PC-3 (cell line): ENCODE measurements around the gene AFF1. TPM values are rescaled to one million over a fixed set of nuclear protein-coding genes. Genes with fewer than 3 reads are reported as not detected.
"Not testable (repeated sequence)": the region's sequence is repeated elsewhere in the genome, so short reads cannot be mapped to it uniquely, and the experiment has no call there.

Experiments
- ATAC-seq: fragments of 200-7000 bp; cut with Tn5 transposase; 2 replicates; pipeline ENCODE4 v1.9.1; 2020; ENCODE audit warnings: mild to moderate bottlenecking, moderate library complexity
- BruUV-seq: library from RNA; stranded (reverse); fragments of 400-500 nt; replicated peaks from 2 replicates; lab custom pipeline; 2021; lab: Mats Ljungman, UMichigan
- CTCF ChIA-PET: fragments of 300-600 bp; sonication (Branson Sonifier 250); formaldehyde crosslinking; loops from one replicate; lab custom pipeline; 2022; ENCODE audit warnings: antibody characterized with exemption; lab: Charles Lee
- POLR2A ChIA-PET: fragments of 300-600 bp; sonication (Branson Sonifier 250); formaldehyde crosslinking; loops from one replicate; lab custom pipeline; 2022; ENCODE audit warnings: antibody characterized with exemption; ENCODE audit not compliant: unreplicated experiment; lab: Charles Lee
- DNase-seq: peaks from one replicate; pipeline ENCODE4 v3.0.0-alpha.2; 2015
- H2AFZ ChIP-seq: fragments of 300-600 bp; sonication (generic); 2 replicates; pipeline ENCODE4 v1.6.0; 2016; ENCODE audit warnings: antibody characterized with exemption, low read length
- H3F3A ChIP-seq: fragments of 300-600 bp; sonication (generic); one replicate; pipeline ENCODE4 v1.6.0; 2017; ENCODE audit warnings: antibody characterized with exemption, low read length, control low read depth, mild to moderate bottlenecking; ENCODE audit not compliant: unreplicated experiment
- H3K27ac ChIP-seq: fragments of 300-600 bp; sonication (generic); 2 replicates; pipeline ENCODE4 v1.5.1; 2016; ENCODE audit warnings: mild to moderate bottlenecking, low read length
- H3K27me3 ChIP-seq: fragments of 300-600 bp; sonication (generic); 2 replicates; pipeline ENCODE4 v1.6.1; 2016; ENCODE audit warnings: low read length, mixed read lengths
- H3K36me3 ChIP-seq: fragments of 300-600 bp; sonication (generic); 2 replicates; pipeline ENCODE4 v1.6.1; 2016; ENCODE audit warnings: low read depth, mixed run types, low read length, mixed read lengths
- H3K4me1 ChIP-seq: fragments of 300-600 bp; sonication (generic); 2 replicates; pipeline ENCODE4 v1.5.1; 2016; ENCODE audit warnings: low read length; ENCODE audit not compliant: insufficient read depth
- H3K4me2 ChIP-seq: fragments of 300-600 bp; sonication (generic); 2 replicates; pipeline ENCODE4 v1.6.0; 2016; ENCODE audit warnings: low read length
- H3K4me3 ChIP-seq: fragments of 300-600 bp; sonication (generic); 2 replicates; pipeline ENCODE4 v1.5.1; 2016; ENCODE audit warnings: mild to moderate bottlenecking, low read length, mixed read lengths
- H3K79me2 ChIP-seq: fragments of 300-600 bp; sonication (generic); 2 replicates; pipeline ENCODE4 v1.6.1; 2017; ENCODE audit warnings: low read length, mixed read lengths
- H3K9ac ChIP-seq: fragments of 300-600 bp; sonication (generic); 2 replicates; pipeline ENCODE4 v1.6.0; 2016; ENCODE audit warnings: mild to moderate bottlenecking, low read length
- H3K9me2 ChIP-seq: fragments of 300-600 bp; sonication (generic); replicated peaks from 2 replicates; pipeline ENCODE4 v1.6.1; 2016; ENCODE audit warnings: mixed run types, low read length, mixed read lengths
- H3K9me3 ChIP-seq: fragments of 300-600 bp; sonication (generic); 2 replicates; pipeline ENCODE4 v1.6.1; 2016; ENCODE audit warnings: low read length, mixed read lengths
- H4K20me1 ChIP-seq: fragments of 300-600 bp; sonication (generic); 2 replicates; pipeline ENCODE4 v1.6.1; 2016; ENCODE audit warnings: low read length, mixed read lengths
- EZH2 ChIP-seq: fragments of 300-600 bp; sonication (generic); IDR thresholded peaks from one replicate; pipeline ENCODE4 v1.6.1; 2017; ENCODE audit warnings: antibody characterized with exemption, mild to moderate bottlenecking, low read length; ENCODE audit not compliant: unreplicated experiment
- EZH2phosphoT487 ChIP-seq: fragments of 300-600 bp; sonication (generic); IDR thresholded peaks from 2 replicates; pipeline ENCODE4 v1.6.1; 2018; ENCODE audit warnings: mild to moderate bottlenecking, antibody characterized with exemption, low read length, borderline replicate concordance
- intact Hi-C: fragments of 100-400 bp; cut with micrococcal nuclease; formaldehyde crosslinking; loops from 2 replicates; pipeline ENCODE4 v1.9.0; 2023
- total RNA-seq: library from RNA; depleted of rRNA; stranded (reverse); fragments of >200 nt; gene quantifications from 2 replicates; pipeline ENCODE4 v1.2.3, GENCODE V29; 2014
- TF ChIP-seq, protein P1 (sequence below): fragments of 300-600 bp; sonication (generic); conservative IDR thresholded peaks from 2 replicates; pipeline ENCODE4 v1.5.1; 2017; ENCODE audit warnings: antibody characterized with exemption, low read depth, mild to moderate bottlenecking, low read length

AFF1 gene
- total RNA-seq, 1 experiment from 2014 or later, result 8.1 TPM

- no peak for ATAC-seq
- no peak for DNase-seq
- intact Hi-C loops, result no loop called here
- H2AFZ ChIP-seq, result no peak overlapping the region
- no peak overlapping the region for H3K4me3 ChIP-seq
- no peaks in the 10 kb centered on the region for H3K27me3 ChIP-seq
- H4K20me1 ChIP-seq, result no peaks in the 10 kb centered on the region
- no peaks in the 10 kb centered on the region for H3K9me2 ChIP-seq
- H3K4me1 ChIP-seq, result no peaks in the 10 kb centered on the region
- no peak overlapping the region for H3K27ac ChIP-seq
- H3K9me3 ChIP-seq, result no peaks in the 10 kb centered on the region
- no peaks in the 10 kb centered on the region for H3K79me2 ChIP-seq
- ChIA-PET CTCF (no interaction called here), POLR2A (no interaction called here)
- BruUV-seq, result no TSS peak
- TF ChIP-seq EZH2, result no peak
- TF ChIP-seq, protein P1, sequence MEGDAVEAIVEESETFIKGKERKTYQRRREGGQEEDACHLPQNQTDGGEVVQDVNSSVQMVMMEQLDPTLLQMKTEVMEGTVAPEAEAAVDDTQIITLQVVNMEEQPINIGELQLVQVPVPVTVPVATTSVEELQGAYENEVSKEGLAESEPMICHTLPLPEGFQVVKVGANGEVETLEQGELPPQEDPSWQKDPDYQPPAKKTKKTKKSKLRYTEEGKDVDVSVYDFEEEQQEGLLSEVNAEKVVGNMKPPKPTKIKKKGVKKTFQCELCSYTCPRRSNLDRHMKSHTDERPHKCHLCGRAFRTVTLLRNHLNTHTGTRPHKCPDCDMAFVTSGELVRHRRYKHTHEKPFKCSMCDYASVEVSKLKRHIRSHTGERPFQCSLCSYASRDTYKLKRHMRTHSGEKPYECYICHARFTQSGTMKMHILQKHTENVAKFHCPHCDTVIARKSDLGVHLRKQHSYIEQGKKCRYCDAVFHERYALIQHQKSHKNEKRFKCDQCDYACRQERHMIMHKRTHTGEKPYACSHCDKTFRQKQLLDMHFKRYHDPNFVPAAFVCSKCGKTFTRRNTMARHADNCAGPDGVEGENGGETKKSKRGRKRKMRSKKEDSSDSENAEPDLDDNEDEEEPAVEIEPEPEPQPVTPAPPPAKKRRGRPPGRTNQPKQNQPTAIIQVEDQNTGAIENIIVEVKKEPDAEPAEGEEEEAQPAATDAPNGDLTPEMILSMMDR, result no peak
- TF ChIP-seq EZH2phosphoT487, result no peak
- H3F3A ChIP-seq, result no peaks in the 10 kb centered on the region
- H3K9ac ChIP-seq, result no peak overlapping the region
- 0 out of 2 replicates have a peak, but pooled peaks cover 12% of the 10 kb centered on the region for H3K36me3 ChIP-seq
- H3K4me2 ChIP-seq, result no peak overlapping the region
Observed at GRCh38 chr4:87134122-87134521, 199.3 kb downstream of the AFF1 start.

DNA sequence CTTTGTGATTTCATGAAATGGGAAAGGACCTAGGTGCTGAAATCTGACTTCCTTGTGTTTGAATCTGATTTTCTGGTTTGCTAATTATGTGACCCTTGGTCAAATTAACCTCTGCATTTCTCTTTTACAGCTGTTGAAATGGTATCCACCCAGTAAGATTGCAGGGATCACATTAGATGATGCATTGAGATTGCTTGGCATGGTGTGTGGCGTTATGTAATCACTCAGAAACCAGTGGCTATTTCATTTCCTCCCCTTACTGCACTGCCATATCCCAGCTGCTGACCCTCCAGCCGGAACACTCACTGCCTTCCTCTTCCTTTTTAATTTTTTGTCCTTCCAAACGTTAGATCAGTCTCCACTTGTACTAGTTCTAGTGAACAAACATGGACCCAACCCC lies 206.6 kb downstream of the AFF1 start:
- no peak for ATAC-seq
- POLR2A ChIA-PET, result no interaction called here
- H3K4me1 ChIP-seq, result no peaks in the 10 kb centered on the region
- no peak overlapping the region for H3K4me2 ChIP-seq
- H4K20me1 ChIP-seq, result no peaks in the 10 kb centered on the region
- H3K4me3 ChIP-seq, result no peak overlapping the region
- no peak overlapping the region for H3K9ac ChIP-seq
- intact Hi-C loops, result no loop called here
- TF ChIP-seq EZH2 (no peak), EZH2phosphoT487 (no peak)
- TF ChIP-seq, protein P1, result no peak
- no peak for DNase-seq
- CTCF ChIA-PET, result no interaction called here
- no TSS peak for BruUV-seq
- H3K9me2 ChIP-seq, result no peaks in the 10 kb centered on the region
- no peaks in the 10 kb centered on the region for H3K79me2 ChIP-seq
- H3K36me3 ChIP-seq, result 0 out of 2 replicates have a peak, but pooled peaks cover 2% of the 10 kb centered on the region
- no peaks in the 10 kb centered on the region for H3K27me3 ChIP-seq
- H3K9me3 ChIP-seq, result no peaks in the 10 kb centered on the region
- H3F3A ChIP-seq, result no peaks in the 10 kb centered on the region
- H2AFZ ChIP-seq, result no peak overlapping the region
- no peak overlapping the region for H3K27ac ChIP-seq

DNA sequence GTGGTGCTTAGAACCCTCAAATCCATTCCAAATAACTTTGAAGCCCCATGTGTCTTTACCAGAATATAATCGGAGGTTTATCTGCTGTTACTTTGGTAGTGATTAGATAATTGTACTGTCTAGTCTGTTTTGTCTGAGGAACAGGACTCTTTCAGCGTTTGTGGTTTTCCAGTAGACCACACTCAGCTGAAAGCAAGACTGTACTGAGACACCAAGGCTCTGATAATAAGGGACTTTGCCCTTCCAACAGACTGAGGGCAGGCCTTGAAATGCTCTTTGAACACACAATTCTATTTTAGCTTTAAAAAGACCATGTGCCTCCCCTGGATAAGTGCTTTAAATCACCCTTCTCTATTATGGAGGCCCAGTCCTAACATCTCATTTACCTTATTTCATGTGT lies 209.5 kb downstream of the AFF1 start:
- ATAC-seq, result no peak
- CTCF ChIA-PET, result no interaction called here
- Histone ChIP-seq H3K4me3 (no peak overlapping the region), H3F3A (no peaks in the 10 kb centered on the region), H3K27me3 (no peaks in the 10 kb centered on the region), H2AFZ (no peak overlapping the region), H4K20me1 (no peaks in the 10 kb centered on the region), H3K27ac (no peak overlapping the region), H3K4me2 (no peak overlapping the region), H3K36me3 (no peaks in the 10 kb centered on the region), H3K9me2 (no peaks in the 10 kb centered on the region), H3K4me1 (no peaks in the 10 kb centered on the region), H3K79me2 (no peaks in the 10 kb centered on the region), H3K9me3 (no peaks in the 10 kb centered on the region), H3K9ac (no peak overlapping the region)
- intact Hi-C loops, result no loop called here
- BruUV-seq, result no TSS peak
- POLR2A ChIA-PET, result no interaction called here
- TF ChIP-seq, protein P1, result no peak
- TF ChIP-seq EZH2 (no peak), EZH2phosphoT487 (no peak)
- DNase-seq, result no peak

- DNase-seq, H3K9ac ChIP-seq, H3K27ac ChIP-seq, H3K36me3 ChIP-seq, POLR2A ChIA-PET, intact Hi-C loops, H3K4me2 ChIP-seq, H3K27me3 ChIP-seq, H2AFZ ChIP-seq, H3K4me3 ChIP-seq, H3F3A ChIP-seq, ATAC-seq, H3K4me1 ChIP-seq, H4K20me1 ChIP-seq, H3K9me3 ChIP-seq, CTCF ChIA-PET, H3K9me2 ChIP-seq, BruUV-seq, H3K79me2 ChIP-seq: not testable (repeated sequence)
Observed at GRCh38 chr4:87145934-87146333, 211.1 kb downstream of the AFF1 start.
